ENCODE results near the gene EXOC2. TPM values are rescaled to one million over a fixed set of nuclear protein-coding genes. Genes with fewer than 3 reads are reported as not detected.

EXOC2 gene
- total and polyA plus RNA-seq, 8 donors, result 2.5 to 10.3 (median 6.4) TPM

DNA sequence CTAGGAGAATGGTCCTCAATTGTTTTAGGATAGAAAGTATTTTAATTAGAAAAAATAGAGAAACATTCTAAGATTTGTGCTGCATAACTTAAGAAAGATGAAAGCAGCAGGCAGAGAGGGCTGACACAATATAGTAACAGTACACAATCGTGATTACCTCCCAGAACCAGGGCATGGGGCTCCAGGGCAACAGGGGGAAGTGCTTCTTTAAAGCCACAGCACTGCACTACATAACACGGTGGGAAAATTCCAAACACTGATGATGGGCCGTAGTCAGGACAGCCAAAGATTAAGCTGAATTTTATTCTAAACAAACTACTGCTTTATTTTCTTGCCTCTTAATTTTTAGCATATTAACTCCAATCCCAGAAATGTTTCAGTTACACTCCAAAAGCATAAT is 14.4 kb downstream of the EXOC2 start:
- no peaks in the 10 kb centered on the region for H3K27me3 ChIP-seq
- TF ChIP-seq, protein P1, sequence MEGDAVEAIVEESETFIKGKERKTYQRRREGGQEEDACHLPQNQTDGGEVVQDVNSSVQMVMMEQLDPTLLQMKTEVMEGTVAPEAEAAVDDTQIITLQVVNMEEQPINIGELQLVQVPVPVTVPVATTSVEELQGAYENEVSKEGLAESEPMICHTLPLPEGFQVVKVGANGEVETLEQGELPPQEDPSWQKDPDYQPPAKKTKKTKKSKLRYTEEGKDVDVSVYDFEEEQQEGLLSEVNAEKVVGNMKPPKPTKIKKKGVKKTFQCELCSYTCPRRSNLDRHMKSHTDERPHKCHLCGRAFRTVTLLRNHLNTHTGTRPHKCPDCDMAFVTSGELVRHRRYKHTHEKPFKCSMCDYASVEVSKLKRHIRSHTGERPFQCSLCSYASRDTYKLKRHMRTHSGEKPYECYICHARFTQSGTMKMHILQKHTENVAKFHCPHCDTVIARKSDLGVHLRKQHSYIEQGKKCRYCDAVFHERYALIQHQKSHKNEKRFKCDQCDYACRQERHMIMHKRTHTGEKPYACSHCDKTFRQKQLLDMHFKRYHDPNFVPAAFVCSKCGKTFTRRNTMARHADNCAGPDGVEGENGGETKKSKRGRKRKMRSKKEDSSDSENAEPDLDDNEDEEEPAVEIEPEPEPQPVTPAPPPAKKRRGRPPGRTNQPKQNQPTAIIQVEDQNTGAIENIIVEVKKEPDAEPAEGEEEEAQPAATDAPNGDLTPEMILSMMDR (IDR thresholded peaks at IDR 0.05), result no peak
- H3K27ac ChIP-seq, result no peak overlapping the region
- H3K4me1 ChIP-seq, result no peaks in the 10 kb centered on the region
- FAIRE-seq (no peak), DNase-seq (no peak), ATAC-seq (no peak)
- 67 to 71% methylated on average over 3 of the region's 3 CpGs for WGBS, 2 donors
- no peak overlapping the region for H3K4me3 ChIP-seq
- no peaks in the 10 kb centered on the region for H3K36me3 ChIP-seq
- intact Hi-C loops (cut with DNase I), result no loop called here
- no peaks in the 10 kb centered on the region for H3K9me3 ChIP-seq

DNA sequence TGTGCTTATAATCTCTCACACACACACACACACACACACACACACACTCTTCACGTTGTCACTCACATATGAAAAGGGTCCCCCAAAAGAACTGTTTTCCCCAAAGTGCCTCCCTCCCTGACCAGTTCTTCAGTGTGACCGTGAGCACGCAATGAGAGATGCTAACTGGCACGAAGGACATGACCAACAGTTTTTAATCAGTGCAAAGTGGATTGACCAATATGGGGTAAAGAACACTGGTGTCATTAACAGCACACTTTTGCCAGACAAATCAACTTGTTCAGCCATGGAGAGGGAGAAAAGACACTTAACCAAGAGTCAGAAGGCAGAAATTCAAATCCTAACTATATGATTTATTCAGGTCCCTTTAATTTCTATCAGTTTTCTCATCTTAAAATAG is 15.0 kb downstream of the EXOC2 start:
- TF ChIP-seq, protein P1 (IDR thresholded peaks at IDR 0.05), result no peak
- Histone ChIP-seq H3K4me1 (no peaks in the 10 kb centered on the region), H3K9me3 (no peaks in the 10 kb centered on the region), H3K27ac (no peak overlapping the region), H3K36me3 (no peaks in the 10 kb centered on the region), H3K4me3 (no peak overlapping the region), H3K27me3 (no peaks in the 10 kb centered on the region)
- FAIRE-seq (no peak), DNase-seq (no peak), ATAC-seq (no peak)
- intact Hi-C loops (cut with DNase I), result no loop called here
- WGBS, 2 donors, result 95 to 98% methylated on average over 4 of the region's 4 CpGs

DNA sequence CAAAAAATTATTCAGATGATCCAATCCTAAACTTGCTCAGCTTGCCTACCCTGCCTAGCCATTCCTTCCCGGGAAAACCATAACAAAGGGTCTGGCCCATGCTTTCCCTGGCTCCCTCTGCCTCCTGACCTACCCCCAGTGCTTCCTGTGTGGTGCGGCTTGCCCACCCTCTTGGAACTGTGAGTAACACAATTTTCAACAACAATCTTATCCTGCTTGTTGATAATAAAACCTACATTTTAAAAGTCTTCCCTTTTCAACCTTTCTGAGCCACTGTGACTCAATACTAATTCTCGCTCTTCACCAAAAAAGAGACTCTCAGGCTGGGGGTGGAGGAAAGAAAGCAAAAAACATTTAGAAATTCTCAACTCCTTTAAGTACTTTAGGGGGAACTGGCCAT is 18.0 kb downstream of the EXOC2 start:
- no peaks in the 10 kb centered on the region for H3K4me1 ChIP-seq
- TF ChIP-seq, protein P1 (IDR thresholded peaks at IDR 0.05), result no peak
- intact Hi-C loops (cut with DNase I), result no loop called here
- H3K9me3 ChIP-seq, result no peaks in the 10 kb centered on the region
- H3K27ac ChIP-seq, result no peak overlapping the region
- 85 to 92% methylated on average over 3 of the region's 3 CpGs for WGBS, 2 donors
- H3K36me3 ChIP-seq, result no peaks in the 10 kb centered on the region
- no peaks in the 10 kb centered on the region for H3K27me3 ChIP-seq
- H3K4me3 ChIP-seq, result no peak overlapping the region
- DNase-seq (no peak), FAIRE-seq (no peak), ATAC-seq (no peak)

DNA sequence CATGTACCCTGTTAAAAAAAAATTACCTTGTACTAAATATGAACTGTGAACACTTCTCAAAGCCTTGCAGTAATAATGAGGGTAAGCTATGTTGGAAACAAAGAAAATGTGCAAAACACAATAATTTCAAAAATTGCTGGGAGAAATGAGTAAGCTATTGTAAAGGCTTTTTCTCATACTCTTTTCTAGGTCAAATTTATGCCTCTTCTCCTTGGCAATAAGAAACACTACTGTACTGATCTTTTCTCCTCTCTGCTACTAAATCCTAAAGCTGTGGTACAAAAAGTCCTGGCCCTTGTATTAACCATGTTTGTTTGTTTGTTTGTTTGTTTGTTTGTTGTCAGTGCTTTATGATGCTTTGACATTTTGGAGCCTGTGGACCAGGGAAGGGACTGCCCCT is 18.5 kb downstream of the EXOC2 start:
- H3K4me3 ChIP-seq, result no peak overlapping the region

DNA sequence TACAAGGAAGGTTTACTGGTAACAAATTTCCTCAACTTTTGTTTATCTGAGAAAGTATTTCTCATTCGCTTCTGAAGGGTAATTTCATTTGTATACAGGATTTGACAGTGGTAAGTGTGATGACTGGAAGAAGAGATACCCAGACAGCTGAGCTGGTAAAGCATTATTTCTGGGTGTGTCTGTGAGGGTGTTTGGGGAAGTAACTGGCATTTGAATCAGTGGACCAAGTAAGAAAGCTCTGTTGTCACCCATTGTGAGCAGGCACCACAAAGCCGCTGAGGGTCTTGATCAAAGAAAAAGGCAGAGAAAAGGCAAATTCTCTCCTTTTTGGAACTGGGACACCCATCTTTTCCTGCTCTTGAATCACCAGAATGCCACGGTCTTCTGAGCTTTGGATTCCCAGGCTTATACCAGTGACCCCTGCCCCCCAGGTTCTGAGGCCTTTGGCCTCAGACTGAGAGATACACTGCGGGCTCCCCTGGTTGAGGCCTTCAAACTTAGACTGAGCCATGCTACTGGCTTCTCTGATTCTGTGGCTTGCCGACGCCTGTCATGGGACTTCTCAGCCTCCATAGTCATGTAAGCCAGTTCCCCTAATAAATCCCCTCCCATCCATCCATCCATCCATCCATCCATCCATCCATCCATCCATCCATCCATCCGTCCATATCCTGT is 25.5 kb downstream of the EXOC2 start:
- no peaks in the 10 kb centered on the region for H3K9me3 ChIP-seq
- intact Hi-C loops (cut with DNase I), result no loop called here
- H3K27ac ChIP-seq, result no peak overlapping the region
- FAIRE-seq (no peak), ATAC-seq (no peak), DNase-seq (no peak)
- H3K4me1 ChIP-seq, result no peaks in the 10 kb centered on the region
- no peaks in the 10 kb centered on the region for H3K27me3 ChIP-seq
- WGBS, 2 donors, result 94 to 97% methylated on average over 1 to 6 of the region's 7 CpGs
- no peak overlapping the region for H3K4me3 ChIP-seq
- TF ChIP-seq, protein P1 (IDR thresholded peaks at IDR 0.05), result no peak
- no peaks in the 10 kb centered on the region for H3K36me3 ChIP-seq

More for the DNA sequence above, 18.5 kb downstream of the EXOC2 start:
- no peaks in the 10 kb centered on the region for H3K9me3 ChIP-seq
- H3K4me1 ChIP-seq, result no peaks in the 10 kb centered on the region
- H3K27me3 ChIP-seq, result no peaks in the 10 kb centered on the region
- H3K36me3 ChIP-seq, result no peaks in the 10 kb centered on the region
- ATAC-seq (no peak), FAIRE-seq (no peak), DNase-seq (no peak)
- H3K27ac ChIP-seq, result no peak overlapping the region
- intact Hi-C loops (cut with DNase I), result no loop called here
- TF ChIP-seq, protein P1 (IDR thresholded peaks at IDR 0.05), result no peak

Measured in pancreas (tissue), 10 donors.